GM12864 (cell line): Measurements from ENCODE around the gene ASCC2.

ENCODE experiments used
- DNase-seq: peaks from one replicate; pipeline ENCODE4 v3.0.0-alpha.2; 2011; ENCODE audit warnings: low read depth
- H3K4me3 ChIP-seq: 2 replicates; pipeline ENCODE4 v1.5.1; 2011; ENCODE audit warnings: mild to moderate bottlenecking, low read depth, low read length, control low read depth
- CTCF ChIP-seq: IDR thresholded peaks from 2 replicates; pipeline ENCODE4 v1.5.1; 2011; ENCODE audit warnings: low read depth, mild to moderate bottlenecking, moderate library complexity, low read length, control low read depth, inconsistent platforms; ENCODE audit errors: missing control alignments

The ASCC2 gene

GRCh38 chr22:29782061-29782845 is 55.8 kb downstream of the ASCC2 start:
- H3K4me3 ChIP-seq = no peak overlapping the region
- DNase-seq = no peak
- no peak for TF ChIP-seq CTCF

- TF ChIP-seq CTCF = no peak
- no peak overlapping the region for H3K4me3 ChIP-seq
- no peak for DNase-seq
Measured at GRCh38 chr22:29780748-29781676, 57.1 kb downstream of the ASCC2 start.

DNA sequence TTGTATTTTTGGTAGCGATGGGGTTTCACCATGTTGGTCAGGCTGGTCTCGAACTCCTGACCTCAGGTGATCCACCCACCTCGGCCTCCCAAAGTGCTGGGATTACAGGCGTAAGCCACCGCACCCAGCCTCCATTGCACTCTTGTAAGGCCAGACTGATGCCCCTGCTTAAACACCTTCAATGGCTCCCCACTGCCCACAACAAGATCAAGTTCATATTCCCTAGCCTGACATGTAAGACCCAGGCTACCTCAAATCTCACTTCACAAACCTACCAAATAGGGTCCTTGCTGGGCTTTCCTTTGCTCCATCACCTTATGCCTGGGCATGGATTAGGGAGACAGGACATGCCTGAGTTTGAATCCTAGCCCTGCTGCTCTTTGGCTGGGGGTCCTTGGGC is 57.9 kb downstream of the ASCC2 start:
- no peak for TF ChIP-seq CTCF

GRCh38 chr22:29773233-29773632 is 64.8 kb downstream of the ASCC2 start:
- no peak overlapping the region for H3K4me3 ChIP-seq
- no peak for DNase-seq
- TF ChIP-seq CTCF = no peak

More for the DNA sequence above, 57.9 kb downstream of the ASCC2 start:
- no peak overlapping the region for H3K4me3 ChIP-seq
- DNase-seq = no peak

GRCh38 chr22:29772170-29772641 is 65.9 kb downstream of the ASCC2 start:
- DNase-seq = no peak
- H3K4me3 ChIP-seq = no peak overlapping the region
- peak; percentile 35 for TF ChIP-seq CTCF

GRCh38 chr22:29769723-29770321 is 68.3 kb downstream of the ASCC2 start:
- H3K4me3 ChIP-seq = no peak overlapping the region
- DNase-seq = no peak
- TF ChIP-seq CTCF = no peak
